Measurements from ENCODE around the gene MYRIP.

DNA sequence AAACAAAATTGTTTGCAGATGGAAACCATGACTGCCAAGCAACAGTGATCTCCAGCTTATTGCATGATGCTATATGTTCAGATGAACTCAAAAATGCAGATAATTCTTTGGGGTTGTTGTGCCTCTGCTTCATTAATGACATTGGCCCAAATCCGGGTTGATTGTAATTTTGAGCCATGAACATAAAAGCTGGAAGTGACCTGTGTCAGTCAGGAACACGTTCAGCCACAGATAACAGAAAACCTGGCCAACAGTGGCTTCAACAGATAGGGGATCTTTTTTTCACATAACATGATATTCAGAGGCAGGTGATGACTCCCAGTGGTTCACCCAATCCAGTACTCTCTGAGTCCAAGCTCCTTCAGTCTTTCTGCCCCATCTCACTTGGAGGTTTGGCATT is 423.2 kb downstream of the MYRIP start:
- no peak for TF ChIP-seq SREBF1 (IDR thresholded peaks at IDR 0.05; ENCODE audit: low read length)
- no peak for TF ChIP-seq SIN3A (IDR thresholded peaks at IDR 0.05; ENCODE audit: low read depth, low read length)
- TF ChIP-seq, protein P1, sequence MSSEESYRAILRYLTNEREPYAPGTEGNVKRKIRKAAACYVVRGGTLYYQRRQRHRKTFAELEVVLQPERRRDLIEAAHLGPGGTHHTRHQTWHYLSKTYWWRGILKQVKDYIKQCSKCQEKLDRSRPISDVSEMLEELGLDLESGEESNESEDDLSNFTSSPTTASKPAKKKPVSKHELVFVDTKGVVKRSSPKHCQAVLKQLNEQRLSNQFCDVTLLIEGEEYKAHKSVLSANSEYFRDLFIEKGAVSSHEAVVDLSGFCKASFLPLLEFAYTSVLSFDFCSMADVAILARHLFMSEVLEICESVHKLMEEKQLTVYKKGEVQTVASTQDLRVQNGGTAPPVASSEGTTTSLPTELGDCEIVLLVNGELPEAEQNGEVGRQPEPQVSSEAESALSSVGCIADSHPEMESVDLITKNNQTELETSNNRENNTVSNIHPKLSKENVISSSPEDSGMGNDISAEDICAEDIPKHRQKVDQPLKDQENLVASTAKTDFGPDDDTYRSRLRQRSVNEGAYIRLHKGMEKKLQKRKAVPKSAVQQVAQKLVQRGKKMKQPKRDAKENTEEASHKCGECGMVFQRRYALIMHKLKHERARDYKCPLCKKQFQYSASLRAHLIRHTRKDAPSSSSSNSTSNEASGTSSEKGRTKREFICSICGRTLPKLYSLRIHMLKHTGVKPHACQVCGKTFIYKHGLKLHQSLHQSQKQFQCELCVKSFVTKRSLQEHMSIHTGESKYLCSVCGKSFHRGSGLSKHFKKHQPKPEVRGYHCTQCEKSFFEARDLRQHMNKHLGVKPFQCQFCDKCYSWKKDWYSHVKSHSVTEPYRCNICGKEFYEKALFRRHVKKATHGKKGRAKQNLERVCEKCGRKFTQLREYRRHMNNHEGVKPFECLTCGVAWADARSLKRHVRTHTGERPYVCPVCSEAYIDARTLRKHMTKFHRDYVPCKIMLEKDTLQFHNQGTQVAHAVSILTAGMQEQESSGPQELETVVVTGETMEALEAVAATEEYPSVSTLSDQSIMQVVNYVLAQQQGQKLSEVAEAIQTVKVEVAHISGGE (CRISPR knock-in tag; IDR thresholded peaks at IDR 0.05), result no peak
- no peak for TF ChIP-seq HCFC1 (IDR thresholded peaks at IDR 0.05; ENCODE audit: low read length)
- TF ChIP-seq, protein P2, sequence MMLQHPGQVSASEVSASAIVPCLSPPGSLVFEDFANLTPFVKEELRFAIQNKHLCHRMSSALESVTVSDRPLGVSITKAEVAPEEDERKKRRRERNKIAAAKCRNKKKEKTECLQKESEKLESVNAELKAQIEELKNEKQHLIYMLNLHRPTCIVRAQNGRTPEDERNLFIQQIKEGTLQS (IDR thresholded peaks at IDR 0.05; ENCODE audit: borderline replicate concordance, extremely low read depth, low read depth, low read length), result no peak
- TF ChIP-seq, protein P3, sequence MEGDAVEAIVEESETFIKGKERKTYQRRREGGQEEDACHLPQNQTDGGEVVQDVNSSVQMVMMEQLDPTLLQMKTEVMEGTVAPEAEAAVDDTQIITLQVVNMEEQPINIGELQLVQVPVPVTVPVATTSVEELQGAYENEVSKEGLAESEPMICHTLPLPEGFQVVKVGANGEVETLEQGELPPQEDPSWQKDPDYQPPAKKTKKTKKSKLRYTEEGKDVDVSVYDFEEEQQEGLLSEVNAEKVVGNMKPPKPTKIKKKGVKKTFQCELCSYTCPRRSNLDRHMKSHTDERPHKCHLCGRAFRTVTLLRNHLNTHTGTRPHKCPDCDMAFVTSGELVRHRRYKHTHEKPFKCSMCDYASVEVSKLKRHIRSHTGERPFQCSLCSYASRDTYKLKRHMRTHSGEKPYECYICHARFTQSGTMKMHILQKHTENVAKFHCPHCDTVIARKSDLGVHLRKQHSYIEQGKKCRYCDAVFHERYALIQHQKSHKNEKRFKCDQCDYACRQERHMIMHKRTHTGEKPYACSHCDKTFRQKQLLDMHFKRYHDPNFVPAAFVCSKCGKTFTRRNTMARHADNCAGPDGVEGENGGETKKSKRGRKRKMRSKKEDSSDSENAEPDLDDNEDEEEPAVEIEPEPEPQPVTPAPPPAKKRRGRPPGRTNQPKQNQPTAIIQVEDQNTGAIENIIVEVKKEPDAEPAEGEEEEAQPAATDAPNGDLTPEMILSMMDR (IDR thresholded peaks at IDR 0.05 in 2 of 3, conservative IDR thresholded peaks at IDR 0.05 in 1 of 3; ENCODE audit: control insufficient read depth in 2 of 3, extremely low read depth in 1 of 3, insufficient read depth in 1 of 3, low read depth in 3 of 3, low read length in 3 of 3), result no peak
- TF ChIP-seq, protein P4, sequence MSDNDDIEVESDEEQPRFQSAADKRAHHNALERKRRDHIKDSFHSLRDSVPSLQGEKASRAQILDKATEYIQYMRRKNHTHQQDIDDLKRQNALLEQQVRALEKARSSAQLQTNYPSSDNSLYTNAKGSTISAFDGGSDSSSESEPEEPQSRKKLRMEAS (IDR thresholded peaks at IDR 0.05; ENCODE audit: low read depth, low read length), result no peak
- no peak for TF ChIP-seq CBX3 (IDR thresholded peaks at IDR 0.05; ENCODE audit: borderline replicate concordance, low read depth)
- no peak for TF ChIP-seq POLR2A (IDR thresholded peaks at IDR 0.05; ENCODE audit: low read depth, low read length)
- no peak for TF ChIP-seq MXI1 (IDR thresholded peaks at IDR 0.05; ENCODE audit: low read depth, low read length)
- TF ChIP-seq EZH2 (IDR thresholded peaks at IDR 0.05; ENCODE audit: borderline replicate concordance, control insufficient read depth, low read depth, low read length), result no peak
- TF ChIP-seq POLR2AphosphoS5 (IDR thresholded peaks at IDR 0.05; ENCODE audit: low read length), result no peak
- TF ChIP-seq JUND (IDR thresholded peaks at IDR 0.05; ENCODE audit: low read depth, low read length), result no peak

All from GM12878 (cell line).